Osteoblast (primary cell): Measurements from ENCODE around the gene WHRN. TPM values are rescaled to one million over a fixed set of nuclear protein-coding genes. Genes with fewer than 3 reads are reported as not detected.

Experiments used
- DNase-seq: peaks from one replicate; pipeline ENCODE4 v3.0.0; 2011; ENCODE audit warnings: low spot score, mixed read lengths; ENCODE audit not compliant: insufficient read length; ENCODE audit errors: missing footprints
- H2AFZ ChIP-seq: 2 replicates; pipeline ENCODE4 v1.6.0; 2011; ENCODE audit warnings: mild to moderate bottlenecking, low read length
- H3K27ac ChIP-seq: 2 replicates; pipeline ENCODE4 v1.5.1; 2011; ENCODE audit warnings: mild to moderate bottlenecking, low read depth, low read length, moderate library complexity
- H3K27me3 ChIP-seq: 2 replicates; pipeline ENCODE4 v1.6.0; 2012; ENCODE audit warnings: mild to moderate bottlenecking, control low read depth, inconsistent platforms, low read length, moderate library complexity; ENCODE audit not compliant: insufficient read depth
- H3K36me3 ChIP-seq: 2 replicates; pipeline ENCODE4 v1.5.1; 2011; ENCODE audit warnings: mild to moderate bottlenecking, low read length, control low read depth, moderate library complexity; ENCODE audit not compliant: insufficient read depth
- H3K4me1 ChIP-seq: 2 replicates; pipeline ENCODE4 v1.5.1; 2011; ENCODE audit warnings: mild to moderate bottlenecking, low read length, control low read depth, moderate library complexity; ENCODE audit not compliant: insufficient read depth
- H3K4me2 ChIP-seq: 2 replicates; pipeline ENCODE4 v1.6.0; 2011; ENCODE audit warnings: mild to moderate bottlenecking, low read length; ENCODE audit not compliant: insufficient read depth
- H3K4me3 ChIP-seq: fragments of 200-600 bp; sonication (generic); 3 replicates; pipeline ENCODE4 v1.5.1; 2012; ENCODE audit warnings: mild to moderate bottlenecking, low read length, inconsistent platforms; ENCODE audit not compliant: insufficient read depth
- H3K79me2 ChIP-seq: 2 replicates; pipeline ENCODE4 v1.6.0; 2012; ENCODE audit warnings: mild to moderate bottlenecking, low read length, control low read depth, inconsistent platforms; ENCODE audit not compliant: insufficient read depth
- H3K9me3 ChIP-seq: 2 replicates; pipeline ENCODE4 v1.5.1; 2011; ENCODE audit warnings: low read depth, low read length, control low read depth
- H4K20me1 ChIP-seq: 2 replicates; pipeline ENCODE4 v1.6.0; 2012; ENCODE audit warnings: mild to moderate bottlenecking, low read length, control low read depth; ENCODE audit not compliant: insufficient read depth
- CTCF ChIP-seq: IDR thresholded peaks from 2 replicates; pipeline ENCODE4 v1.5.1; 2011; ENCODE audit warnings: mild to moderate bottlenecking, low read depth, low read length, moderate library complexity; ENCODE audit errors: extremely low read depth
- total RNA-seq: library from RNA; depleted of rRNA; stranded (reverse); fragments of >200 nt; gene quantifications from 2 replicates; pipeline ENCODE4 v1.2.3, GENCODE V29; 2012

WHRN gene
- total RNA-seq, 1 donor = 2.2 TPM

- H3K4me2 ChIP-seq = no peak overlapping the region
- TF ChIP-seq CTCF = no peak
Observed at GRCh38 chr9:114539701-114540380, 34.6 kb upstream of the WHRN start.

GRCh38 chr9:114538241-114538640 is 33.0 kb upstream of the WHRN start:
- Histone ChIP-seq H3K4me2 (no peak overlapping the region), H3K27me3 (peaks cover 14% of the 10 kb centered on the region), H3K4me3 (no peak overlapping the region), H4K20me1 (no peaks in the 10 kb centered on the region), H3K79me2 (no peaks in the 10 kb centered on the region), H3K9me3 (no peaks in the 10 kb centered on the region), H3K36me3 (no peaks in the 10 kb centered on the region), H3K27ac (no peak overlapping the region), H2AFZ (no peak overlapping the region), H3K4me1 (no peaks in the 10 kb centered on the region)
- TF ChIP-seq CTCF = no peak
- no peak for DNase-seq

More at GRCh38 chr9:114539701-114540380, 34.6 kb upstream of the WHRN start:
- no peaks in the 10 kb centered on the region for H4K20me1 ChIP-seq
- no peaks in the 10 kb centered on the region for H3K36me3 ChIP-seq
- H3K9me3 ChIP-seq = no peaks in the 10 kb centered on the region
- no peaks in the 10 kb centered on the region for H3K79me2 ChIP-seq
- no peak overlapping the region for H2AFZ ChIP-seq
- no peak for DNase-seq
- H3K27ac ChIP-seq = no peak overlapping the region
- peaks cover 15% of the 10 kb centered on the region for H3K27me3 ChIP-seq
- H3K4me3 ChIP-seq = no peak overlapping the region
- H3K4me1 ChIP-seq = no peaks in the 10 kb centered on the region

GRCh38 chr9:114532561-114533237 is 27.4 kb upstream of the WHRN start:
- peaks cover 17% of the 10 kb centered on the region for H3K27me3 ChIP-seq
- no peak for TF ChIP-seq CTCF
- H3K4me2 ChIP-seq = peak overlapping the region; percentile 67
- H3K4me3 ChIP-seq = peak overlapping the region; percentile 36
- peak overlapping the region; percentile 57 for H2AFZ ChIP-seq
- H3K9me3 ChIP-seq = no peaks in the 10 kb centered on the region
- no peaks in the 10 kb centered on the region for H3K79me2 ChIP-seq
- H3K27ac ChIP-seq = no peak overlapping the region
- H4K20me1 ChIP-seq = no peaks in the 10 kb centered on the region
- DNase-seq = no peak
- no peaks in the 10 kb centered on the region for H3K36me3 ChIP-seq
- no peaks in the 10 kb centered on the region for H3K4me1 ChIP-seq

- no peak for DNase-seq
- no peak for TF ChIP-seq CTCF
- H3K4me2 ChIP-seq = no peak overlapping the region
- H3K36me3 ChIP-seq = no peaks in the 10 kb centered on the region
- H4K20me1 ChIP-seq = no peaks in the 10 kb centered on the region
- no peak overlapping the region for H2AFZ ChIP-seq
- H3K27me3 ChIP-seq = peaks cover 14% of the 10 kb centered on the region
- no peaks in the 10 kb centered on the region for H3K9me3 ChIP-seq
- no peaks in the 10 kb centered on the region for H3K79me2 ChIP-seq
- H3K4me3 ChIP-seq = no peak overlapping the region
- H3K4me1 ChIP-seq = peaks cover 8% of the 10 kb centered on the region
- no peak overlapping the region for H3K27ac ChIP-seq
Observed at GRCh38 chr9:114529285-114529684, 24.0 kb upstream of the WHRN start.
